ENCODE results near the gene ME3.

The ME3 gene

DNA sequence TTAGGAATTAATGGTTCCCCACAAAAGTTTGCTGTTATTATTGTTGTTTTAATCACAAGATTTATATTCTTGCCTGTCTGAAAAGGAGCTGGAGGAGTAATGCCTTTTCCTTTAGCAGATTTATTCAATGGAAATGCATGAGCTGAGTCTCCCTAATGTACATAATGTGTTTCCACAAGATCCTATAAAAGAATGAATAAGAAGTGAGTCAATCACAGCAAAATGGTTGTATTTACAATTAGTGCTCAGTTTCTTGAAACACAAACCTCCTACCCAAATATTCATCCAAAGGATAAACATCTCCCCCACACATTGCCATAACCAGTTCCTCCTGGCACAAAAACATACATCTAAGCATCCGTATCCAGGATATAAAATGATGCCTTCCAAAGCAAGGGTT lies 33.3 kb downstream of the ME3 start:
- TF ChIP-seq, protein P1, sequence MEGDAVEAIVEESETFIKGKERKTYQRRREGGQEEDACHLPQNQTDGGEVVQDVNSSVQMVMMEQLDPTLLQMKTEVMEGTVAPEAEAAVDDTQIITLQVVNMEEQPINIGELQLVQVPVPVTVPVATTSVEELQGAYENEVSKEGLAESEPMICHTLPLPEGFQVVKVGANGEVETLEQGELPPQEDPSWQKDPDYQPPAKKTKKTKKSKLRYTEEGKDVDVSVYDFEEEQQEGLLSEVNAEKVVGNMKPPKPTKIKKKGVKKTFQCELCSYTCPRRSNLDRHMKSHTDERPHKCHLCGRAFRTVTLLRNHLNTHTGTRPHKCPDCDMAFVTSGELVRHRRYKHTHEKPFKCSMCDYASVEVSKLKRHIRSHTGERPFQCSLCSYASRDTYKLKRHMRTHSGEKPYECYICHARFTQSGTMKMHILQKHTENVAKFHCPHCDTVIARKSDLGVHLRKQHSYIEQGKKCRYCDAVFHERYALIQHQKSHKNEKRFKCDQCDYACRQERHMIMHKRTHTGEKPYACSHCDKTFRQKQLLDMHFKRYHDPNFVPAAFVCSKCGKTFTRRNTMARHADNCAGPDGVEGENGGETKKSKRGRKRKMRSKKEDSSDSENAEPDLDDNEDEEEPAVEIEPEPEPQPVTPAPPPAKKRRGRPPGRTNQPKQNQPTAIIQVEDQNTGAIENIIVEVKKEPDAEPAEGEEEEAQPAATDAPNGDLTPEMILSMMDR (IDR thresholded peaks at IDR 0.05; ENCODE audit: insufficient read depth, low read depth, low read length, missing control alignments) = no peak
- DNase-seq (ENCODE audit: low read depth) = no peak
- H3K4me3 ChIP-seq (ENCODE audit: low read depth, low read length) = no peak overlapping the region

DNA sequence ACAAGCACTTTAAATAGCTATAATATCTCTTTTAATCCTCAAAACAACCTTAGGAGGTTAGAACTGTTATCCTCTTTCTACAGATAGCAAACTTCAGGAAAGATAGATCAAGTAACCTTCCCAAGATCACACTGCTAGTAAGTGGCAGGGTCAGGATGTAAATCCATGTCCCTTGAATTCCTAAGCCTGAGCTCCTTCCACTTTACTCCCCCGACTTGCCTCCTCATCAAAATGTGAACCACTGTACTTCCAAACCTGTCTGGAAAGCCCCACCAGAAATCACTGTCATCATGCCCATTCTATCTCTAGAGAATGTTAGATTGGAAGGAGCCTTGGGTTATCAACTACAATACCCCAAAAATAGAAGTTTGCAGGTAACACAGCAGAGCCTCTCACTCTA lies 33.7 kb downstream of the ME3 start:
- H3K4me3 ChIP-seq (ENCODE audit: low read depth, low read length) = no peak overlapping the region
- TF ChIP-seq, protein P1 (IDR thresholded peaks at IDR 0.05; ENCODE audit: insufficient read depth, low read depth, low read length, missing control alignments) = no peak
- no peak for DNase-seq (ENCODE audit: low read depth)

DNA sequence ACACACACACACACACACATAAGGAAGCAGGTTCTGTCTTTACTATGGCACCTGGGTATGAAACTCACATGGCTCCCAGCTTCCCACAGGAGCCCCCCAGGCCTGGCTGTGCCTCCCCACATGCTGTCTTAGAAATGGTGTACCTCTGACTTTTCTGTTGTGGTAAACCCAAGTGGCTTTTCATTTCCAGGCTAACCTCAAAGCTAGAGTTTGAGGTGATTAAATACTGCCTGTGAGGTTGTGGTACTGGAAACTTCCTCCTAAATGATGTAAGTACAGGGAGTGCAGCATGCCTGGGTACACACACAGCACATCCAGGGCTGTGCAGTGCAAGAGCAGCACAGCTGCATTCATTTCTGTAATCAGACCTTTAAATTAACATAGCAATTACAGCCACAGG lies 34.4 kb downstream of the ME3 start:
- DNase-seq (ENCODE audit: low read depth) = peak; percentile 8
- TF ChIP-seq, protein P1 (IDR thresholded peaks at IDR 0.05; ENCODE audit: insufficient read depth, low read depth, low read length, missing control alignments) = no peak
- no peak overlapping the region for H3K4me3 ChIP-seq (ENCODE audit: low read depth, low read length)

DNA sequence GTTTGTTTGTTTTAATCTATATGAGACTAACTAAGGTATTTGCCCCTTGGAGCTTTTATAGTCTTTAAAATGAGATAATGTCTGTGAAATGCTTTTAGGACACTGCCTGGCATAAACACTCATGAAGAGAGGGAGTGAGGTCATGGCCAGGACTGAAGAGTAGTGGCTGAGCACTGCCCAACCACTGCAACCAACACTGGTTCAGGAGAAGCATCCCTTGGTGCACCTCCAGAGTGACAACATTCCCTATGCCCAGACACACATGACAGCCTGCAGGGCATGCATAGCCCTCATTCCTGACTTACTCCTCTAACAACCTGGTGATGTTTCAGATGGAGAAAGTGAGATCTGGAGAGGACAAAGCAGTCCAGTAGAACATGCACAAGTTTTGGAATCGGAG lies 36.1 kb downstream of the ME3 start:
- DNase-seq (ENCODE audit: low read depth) = no peak
- TF ChIP-seq, protein P1 (IDR thresholded peaks at IDR 0.05; ENCODE audit: insufficient read depth, low read depth, low read length, missing control alignments) = no peak
- no peak overlapping the region for H3K4me3 ChIP-seq (ENCODE audit: low read depth, low read length)

DNA sequence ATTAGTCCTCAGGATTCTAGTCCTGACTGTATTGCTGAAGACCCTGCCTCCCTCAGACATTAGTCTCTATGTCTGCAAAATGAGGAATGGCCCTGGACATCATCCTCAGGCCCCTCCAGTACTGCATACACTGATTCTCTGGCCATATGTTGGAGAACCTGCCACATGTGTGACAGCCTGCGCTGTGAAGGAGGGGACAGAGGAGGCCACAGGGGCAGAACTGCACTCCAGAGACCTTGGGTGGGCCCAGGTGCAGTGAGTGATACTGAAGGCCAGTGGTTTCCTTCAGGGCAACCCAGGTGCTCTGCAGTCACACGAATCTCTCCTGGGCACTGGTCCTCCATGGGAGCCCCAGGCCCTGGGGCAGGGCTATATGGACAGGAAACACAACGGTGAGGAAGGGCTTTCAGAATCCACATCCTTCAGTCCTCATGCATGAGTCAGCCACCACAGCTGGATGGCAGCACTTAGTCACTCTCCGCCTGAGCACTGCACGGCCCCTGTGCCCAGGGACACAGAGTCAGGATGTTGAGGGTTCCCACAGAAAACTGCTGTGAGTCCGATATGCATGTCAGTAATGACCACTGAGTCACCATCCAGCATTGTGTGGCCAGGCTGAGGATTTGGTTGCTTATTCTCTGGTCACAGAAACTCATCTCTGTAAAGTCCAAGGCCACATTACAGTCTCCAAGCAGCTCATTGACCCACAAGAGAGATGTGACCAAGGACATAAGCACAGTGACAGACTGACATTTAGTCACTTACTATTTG lies 39.7 kb downstream of the ME3 start:
- DNase-seq (ENCODE audit: low read depth) = peak; percentile 26
- no peak overlapping the region for H3K4me3 ChIP-seq (ENCODE audit: low read depth, low read length)
- TF ChIP-seq, protein P1 (IDR thresholded peaks at IDR 0.05; ENCODE audit: insufficient read depth, low read depth, low read length, missing control alignments) = no peak

DNA sequence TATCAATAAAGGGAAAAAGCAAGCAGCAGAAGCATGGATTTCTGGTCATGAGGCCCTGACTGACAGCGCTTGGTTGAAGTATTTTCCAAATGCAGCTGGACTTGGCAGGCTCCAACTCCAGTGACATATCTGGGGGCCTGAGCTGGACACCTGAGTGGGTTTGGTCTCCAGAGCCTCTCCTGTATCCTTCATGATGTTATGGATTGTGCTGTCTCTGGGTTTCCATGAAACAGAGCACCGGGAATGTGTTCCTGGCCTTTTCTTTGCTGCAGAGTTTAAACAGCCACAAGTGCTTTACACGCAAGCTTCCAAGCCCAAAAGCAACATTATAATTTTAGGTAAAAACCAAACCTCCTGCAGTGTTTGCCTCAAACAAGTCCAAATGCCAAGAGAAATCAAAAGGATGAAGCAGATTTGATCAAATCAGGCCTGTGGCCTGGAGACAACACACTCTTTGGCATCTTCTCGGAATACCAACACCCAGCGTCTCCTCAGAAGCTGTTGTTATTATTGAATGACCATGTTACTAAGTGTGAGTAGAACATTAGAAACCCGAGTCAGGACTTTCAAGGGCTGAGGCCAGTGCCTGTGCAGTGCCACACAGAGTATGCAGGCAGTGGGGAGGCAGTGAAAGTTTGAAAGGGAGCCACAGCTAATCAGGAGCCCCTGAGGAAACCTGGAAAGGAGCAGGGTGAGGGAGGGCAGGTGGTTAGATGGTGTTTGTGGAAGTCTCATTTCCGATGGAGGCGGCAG lies 42.0 kb downstream of the ME3 start:
- no peak for DNase-seq (ENCODE audit: low read depth)
- TF ChIP-seq, protein P1 (IDR thresholded peaks at IDR 0.05; ENCODE audit: insufficient read depth, low read depth, low read length, missing control alignments) = no peak
- H3K4me3 ChIP-seq (ENCODE audit: low read depth, low read length) = no peak overlapping the region

Measured in GM12865 (cell line).